NCI-H128 (cell line): ENCODE results near the gene SMAD7.

Experiments used
- DNase-seq: peaks from one replicate; lab custom pipeline; 2025; ENCODE audit not compliant: unreplicated experiment; lab: John Stamatoyannopoulos, UW

The SMAD7 gene

GRCh38 chr18:48946329-48946835 is 4.4 kb downstream of the SMAD7 start:
- DNase-seq: no peak

DNA sequence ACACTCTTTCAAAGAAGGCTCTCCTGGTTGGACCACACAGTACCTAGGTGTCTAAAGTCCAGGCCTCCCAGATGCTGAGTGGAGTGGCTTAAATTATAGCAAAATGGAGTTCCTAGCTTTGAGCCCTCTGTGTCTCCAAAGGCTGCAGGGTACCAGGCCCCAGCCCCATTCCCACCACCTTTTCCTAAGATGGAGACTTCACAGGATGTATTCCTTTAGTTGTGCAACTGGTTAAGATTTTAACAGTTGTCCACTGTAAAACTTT is 4.9 kb downstream of the SMAD7 start:
- no peak for DNase-seq

DNA sequence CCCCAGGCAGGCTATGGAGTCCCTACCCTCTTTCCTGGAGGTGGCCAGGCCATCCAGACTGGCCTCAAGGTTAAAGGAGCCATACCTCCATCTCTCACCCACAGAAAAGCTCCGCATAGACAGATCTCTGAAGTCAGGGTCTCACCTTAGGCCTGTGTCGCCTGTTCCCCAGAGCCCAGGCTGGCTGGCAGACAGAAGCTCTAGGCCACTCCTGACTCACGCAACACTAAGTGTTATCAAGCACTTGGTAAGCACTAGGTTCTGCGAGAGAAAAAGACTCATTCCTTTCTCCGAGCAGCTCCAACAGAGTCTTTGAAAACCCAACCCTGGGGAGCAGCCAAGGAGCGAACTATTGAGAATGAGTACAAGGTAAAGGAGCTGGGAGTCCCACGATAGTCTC is 6.1 kb downstream of the SMAD7 start:
- DNase-seq: no peak

DNA sequence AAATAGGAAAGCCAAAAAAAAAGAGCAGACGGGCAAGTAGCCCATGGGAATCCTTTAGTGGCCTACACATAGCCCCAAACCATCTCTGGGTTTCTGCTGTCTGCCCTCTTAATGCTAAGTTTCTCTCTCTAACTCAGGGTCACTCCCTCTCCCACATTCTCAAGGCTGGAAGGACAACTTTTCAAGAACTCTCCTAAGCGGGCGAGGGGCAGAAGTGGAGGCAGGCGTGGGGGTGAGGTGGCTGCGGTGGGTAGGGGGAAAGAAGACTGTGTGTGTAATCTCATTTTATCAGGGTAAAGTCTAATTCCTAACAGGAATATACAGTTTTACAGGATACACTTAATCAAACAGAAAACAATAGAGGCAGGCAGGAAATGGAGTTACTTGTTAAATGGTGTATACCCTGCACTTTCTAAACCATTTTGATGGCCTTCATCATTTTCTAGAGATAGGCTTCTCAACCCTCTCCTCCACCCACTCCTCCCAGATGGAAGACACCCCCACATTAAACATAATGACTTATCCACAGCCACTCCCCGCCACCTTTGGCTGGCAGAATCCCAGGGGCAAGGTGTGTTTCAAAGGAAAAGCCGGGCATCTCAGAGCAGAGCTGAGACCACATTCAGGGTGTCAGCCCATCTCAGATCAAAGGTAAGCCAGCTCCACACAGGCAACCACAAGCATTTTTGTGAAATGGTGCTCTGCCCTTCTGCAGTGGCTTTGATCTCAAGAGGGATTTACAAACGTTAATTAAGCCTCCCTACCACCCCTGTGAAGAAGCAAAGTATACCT is 6.8 kb downstream of the SMAD7 start:
- DNase-seq: no peak

DNA sequence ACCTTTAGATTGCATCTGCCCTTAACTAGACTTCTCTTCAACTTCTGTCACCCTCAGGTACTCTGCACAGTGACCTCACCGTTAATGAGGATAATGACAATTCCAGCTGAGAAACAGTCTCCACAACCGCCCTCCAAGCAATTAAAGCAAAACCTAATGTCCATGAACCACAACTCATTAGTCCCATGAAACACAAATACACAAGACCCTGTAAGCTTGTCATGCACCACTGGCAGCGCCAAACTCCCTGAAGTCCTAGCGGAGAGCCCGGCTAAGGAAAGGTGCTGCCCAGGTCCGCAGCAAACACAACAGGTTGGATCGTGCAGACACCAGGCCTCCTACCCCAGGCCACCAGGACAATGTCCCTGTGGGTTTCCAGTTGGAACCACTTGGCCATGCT is 7.4 kb downstream of the SMAD7 start:
- no peak for DNase-seq

DNA sequence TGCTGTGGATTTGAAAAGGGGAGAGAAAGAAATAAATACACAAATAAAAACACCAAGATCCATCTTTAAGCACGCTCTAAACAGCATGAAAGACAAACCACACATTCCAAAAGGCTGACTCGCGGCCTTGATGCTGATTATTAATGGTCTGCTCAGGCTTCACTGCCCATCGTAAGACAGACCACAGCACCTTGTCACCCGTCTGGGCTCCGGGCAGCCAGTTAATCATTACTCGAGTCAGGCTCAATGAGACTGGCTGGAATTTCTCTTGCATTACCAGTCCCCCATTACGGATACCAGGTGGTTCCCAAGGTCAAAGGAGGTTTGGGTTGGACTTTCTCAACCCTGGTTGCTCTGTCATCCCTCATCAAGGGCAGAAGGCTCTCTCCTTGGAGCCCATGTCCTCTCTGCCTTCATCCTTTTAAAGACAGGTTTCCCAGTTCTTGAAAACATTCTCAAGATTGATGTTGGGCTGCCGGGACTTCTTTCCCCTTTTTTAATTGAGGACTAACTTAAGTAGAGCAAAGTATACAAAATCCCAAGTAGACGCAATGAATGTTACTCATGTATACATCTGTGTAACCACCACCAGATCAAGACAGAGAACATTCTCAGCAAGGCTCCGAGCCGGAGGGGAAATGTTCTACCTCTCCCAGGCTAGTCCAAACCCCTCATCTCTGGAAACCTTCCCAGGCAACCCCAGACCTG is 8.1 kb downstream of the SMAD7 start:
- DNase-seq: no peak

- DNase-seq: no peak
Measured at GRCh38 chr18:48942086-48942485, 8.7 kb downstream of the SMAD7 start.

DNA sequence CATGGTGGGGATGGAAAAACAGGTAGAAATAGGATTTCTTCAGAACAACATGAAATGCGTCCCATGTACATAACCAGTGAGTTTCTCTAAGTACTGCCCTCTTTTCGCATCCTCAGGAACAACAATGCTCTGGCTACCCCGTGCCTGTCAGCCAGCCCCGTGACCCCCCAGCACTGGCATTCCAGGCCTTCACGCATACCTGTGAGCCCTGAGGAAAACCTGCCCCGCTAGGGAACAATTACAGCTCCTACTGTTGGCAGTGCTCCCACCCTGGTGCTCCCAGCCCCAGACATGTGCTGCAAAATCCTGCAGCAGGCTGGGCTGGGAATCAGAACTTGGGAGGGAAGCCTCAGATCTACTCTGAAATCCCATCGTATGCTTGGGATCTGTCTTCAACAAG is 9.1 kb downstream of the SMAD7 start:
- DNase-seq: no peak

- DNase-seq: no peak
Measured at GRCh38 chr18:48940854-48941611, 9.7 kb downstream of the SMAD7 start.

DNA sequence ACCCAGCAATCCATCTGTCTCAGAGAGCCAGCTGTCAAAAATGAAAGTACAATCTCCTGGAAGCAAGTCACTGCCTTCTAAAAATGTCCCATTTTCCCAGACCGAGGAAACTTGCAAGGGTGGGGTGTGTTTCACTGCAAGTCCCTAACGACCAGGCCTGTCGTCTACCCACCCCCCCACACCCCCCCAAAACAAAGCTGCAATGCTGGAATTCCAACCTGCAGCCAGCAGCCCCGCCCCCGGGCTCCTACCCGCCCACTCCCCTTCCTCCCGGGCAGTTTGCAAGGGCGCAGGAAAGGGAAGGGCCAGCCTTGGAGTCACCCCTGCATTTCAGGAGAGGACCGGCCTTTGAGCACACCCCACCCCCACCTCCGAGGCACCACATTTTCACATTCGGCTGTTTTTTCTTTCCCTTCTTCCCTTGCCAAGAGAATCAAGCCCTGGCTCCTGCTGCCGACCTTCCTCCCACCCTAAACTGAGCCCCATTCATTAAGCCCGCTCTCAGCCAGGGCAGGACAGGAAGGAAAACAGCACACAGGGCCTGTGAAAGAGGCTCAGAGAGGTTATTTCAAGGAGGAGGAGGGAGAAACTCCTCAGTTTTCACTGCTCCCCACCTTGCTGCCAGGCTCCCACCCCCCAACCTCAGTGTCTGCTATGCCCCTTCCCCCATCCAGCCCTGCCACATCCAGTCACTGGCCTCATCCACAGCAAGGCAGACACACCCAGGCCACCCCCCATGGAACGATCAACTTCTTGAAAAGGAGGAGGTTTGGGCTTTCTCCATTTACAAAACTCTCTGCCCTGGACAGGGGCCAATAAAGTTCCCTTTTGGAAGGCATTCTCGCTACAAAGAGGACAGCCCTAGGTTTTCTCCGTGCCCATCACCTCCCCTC is 11.3 kb downstream of the SMAD7 start:
- no peak for DNase-seq

DNA sequence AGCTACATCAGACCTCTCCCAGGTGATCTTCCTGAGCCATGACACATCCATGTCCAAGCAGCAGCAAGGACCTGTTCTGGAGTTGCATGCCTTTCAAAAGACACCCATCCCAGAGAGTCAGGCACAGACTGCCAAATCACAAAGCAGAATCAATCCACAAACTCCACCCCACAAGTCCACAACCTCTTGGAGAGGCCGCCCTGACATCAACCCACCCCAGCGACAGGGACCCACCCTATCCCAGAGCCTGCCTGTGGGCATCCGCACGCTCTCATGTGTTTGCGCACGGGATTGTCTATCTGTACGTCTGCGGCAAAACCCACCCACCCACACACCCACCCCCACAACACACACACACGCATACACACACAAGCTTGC is 11.9 kb downstream of the SMAD7 start:
- no peak for DNase-seq

DNA sequence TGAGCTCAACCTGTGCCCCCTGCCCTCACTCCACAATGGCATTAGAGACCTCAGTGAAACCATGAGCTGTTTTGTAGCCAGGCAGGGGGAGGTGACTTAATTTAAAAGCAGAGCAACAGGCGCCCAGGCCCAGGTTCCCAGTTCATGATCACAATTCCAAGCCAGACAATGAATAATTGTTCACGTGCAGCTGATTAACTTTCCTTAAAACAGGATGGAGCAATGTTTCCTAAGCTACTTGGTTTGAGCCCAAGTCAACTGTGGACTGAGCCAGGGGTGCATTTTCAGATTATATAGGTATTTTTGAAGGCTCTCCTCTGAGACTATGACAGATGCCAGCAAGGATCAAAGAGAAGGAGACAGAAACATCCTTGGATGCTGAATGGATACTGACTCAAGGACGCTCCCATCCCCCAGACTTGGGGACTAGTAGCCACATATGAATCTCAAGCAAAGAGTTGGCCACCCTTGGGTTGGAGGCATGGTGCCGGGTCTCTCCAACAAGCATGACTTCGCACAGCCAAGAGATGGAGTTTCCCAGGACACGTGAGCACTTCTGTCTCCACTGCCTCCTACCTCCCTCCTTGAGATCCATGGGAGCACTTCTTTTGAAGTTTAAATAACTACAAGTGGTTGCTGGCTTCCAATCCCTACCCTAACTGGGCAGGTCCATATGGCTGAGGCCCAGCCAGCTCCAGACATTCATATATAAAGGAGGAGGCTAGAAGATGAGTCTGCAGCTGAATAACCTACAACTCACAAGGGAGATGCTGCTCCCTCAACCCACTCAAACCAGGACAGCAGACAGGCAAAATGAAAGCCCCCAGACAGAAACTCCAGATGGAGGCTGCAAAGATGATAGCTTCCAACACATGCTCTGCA is 12.7 kb downstream of the SMAD7 start:
- no peak for DNase-seq

- DNase-seq: no peak
Measured at GRCh38 chr18:48935433-48935774, 15.4 kb downstream of the SMAD7 start.

DNA sequence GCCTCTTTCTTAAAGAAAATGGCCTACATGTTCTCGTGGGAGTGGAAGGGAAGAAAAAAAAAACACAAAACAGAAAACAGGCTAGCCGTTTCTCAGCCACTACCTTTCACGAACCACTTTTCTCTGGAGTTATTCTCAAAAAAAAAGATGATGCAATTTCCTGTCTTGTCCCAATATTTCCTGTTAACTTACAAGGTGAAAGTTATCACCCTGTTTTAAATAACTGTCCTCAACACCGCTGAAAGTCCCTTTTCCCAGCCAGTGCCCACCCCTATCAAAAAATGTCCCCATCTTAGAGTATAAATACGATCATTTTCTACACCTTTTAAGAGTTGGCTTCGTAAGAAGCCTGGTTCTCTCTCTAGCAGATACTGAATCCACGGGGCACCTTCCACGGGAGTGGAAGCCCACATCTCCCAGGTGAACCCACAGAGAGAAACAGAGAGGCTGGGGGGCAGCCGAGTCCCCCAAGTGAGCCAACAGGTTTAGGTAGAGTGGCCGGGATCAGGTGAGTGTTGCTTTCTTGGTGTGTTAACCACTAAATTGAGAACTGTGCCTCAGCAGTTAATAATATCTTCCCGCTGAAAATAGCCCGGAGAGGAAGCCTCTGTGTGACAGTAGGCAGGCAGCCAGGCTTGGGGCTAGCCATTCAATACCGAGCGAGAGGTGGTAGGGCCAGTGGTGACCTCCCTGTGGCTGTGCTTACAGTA is 15.9 kb downstream of the SMAD7 start:
- no peak for DNase-seq

- no peak for DNase-seq
Measured at GRCh38 chr18:48934415-48934722, 16.4 kb downstream of the SMAD7 start.

DNA sequence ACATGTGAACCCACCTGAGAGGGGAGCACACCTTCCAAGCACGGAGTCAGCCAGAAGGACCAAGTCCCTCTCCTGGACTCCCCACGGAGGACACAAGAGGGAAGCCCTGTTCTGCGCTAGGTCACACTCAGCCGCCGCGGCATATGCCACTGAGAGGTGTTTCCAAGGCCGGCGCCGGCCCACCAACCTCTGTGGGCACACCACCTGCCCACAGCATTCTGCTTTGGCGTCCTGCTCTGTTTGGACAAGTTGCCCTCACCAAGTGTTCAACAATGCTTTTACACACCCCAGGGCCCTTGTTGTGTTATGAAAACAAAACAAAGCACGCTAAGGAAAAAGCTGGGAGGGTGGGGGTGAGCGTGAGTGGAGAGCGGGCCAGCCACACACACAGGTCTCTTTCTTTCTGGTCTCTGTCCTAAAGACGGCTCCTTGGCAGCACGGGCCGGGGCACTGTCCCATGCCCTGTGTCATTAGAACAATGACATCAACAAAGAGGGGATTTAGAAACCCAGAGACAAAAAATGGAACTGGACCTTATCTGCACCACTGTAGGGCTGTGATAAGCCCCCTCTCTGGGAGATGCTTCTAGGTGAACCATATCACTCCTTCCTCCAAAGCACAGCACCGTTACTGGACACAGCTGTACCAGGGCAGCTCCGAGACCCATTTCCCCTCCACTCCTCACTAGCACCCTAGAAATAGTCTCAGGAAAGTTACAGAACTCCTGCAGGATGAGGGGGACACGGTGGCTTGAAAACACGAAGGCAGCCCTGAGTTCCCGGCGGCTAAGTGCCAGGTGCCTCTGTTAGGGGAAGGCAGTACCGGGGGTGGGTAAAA is 17.0 kb downstream of the SMAD7 start:
- no peak for DNase-seq

GRCh38 chr18:48932822-48933510 is 17.8 kb downstream of the SMAD7 start:
- no peak for DNase-seq

DNA sequence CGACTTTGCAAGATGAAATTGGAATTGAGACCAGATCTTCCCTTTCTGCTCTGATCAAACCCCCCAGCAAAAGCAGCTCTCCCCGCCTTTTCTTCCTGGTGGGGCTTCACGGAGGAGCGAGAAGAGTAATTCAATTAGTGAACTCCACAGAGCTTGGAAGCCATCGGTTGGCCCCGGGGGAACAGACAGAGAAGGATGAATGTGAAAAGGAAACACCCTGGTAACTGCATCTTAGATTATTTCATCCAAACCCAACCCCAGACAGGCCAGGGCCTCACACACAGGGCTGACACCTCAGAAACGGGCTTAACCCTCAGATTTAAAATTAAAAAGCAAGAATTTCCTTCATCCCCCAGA is 18.3 kb downstream of the SMAD7 start:
- DNase-seq: no peak
